ENCODE results near the gene RHOD.

The RHOD gene

DNA sequence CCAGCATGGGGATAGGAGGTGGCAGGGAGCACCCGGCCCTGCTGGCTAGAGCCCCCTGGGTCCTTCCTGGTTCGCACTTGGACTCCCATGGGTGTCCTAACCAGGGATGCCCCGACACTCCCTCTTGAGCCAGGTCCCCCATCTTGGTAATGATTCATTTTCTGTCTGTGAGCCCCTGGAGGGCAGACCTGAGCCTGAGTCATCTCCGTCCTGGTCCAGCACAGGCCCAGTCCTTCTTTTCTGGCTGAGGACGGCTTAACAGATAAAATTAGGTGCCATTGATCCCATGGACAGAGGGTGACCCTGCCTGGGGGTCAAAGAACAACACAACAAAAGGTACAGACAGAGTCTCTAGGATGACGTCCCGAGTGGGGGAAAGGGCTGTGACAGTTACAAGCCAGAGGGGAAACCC lies 3.5 kb downstream of the RHOD start:
- Mint-ChIP-seq H3K27me3 (peaks cover 47% of the 10 kb centered on the region), H3K4me3 (no peak overlapping the region), H3K4me1 (ENCODE audit: low read depth) (peaks cover 10% of the 10 kb centered on the region), H3K27ac (no peak overlapping the region), H3K9me3 (no peaks in the 10 kb centered on the region), H3K36me3 (ENCODE audit: low read depth) (no peaks in the 10 kb centered on the region)
- intact Hi-C loops (cut with micrococcal nuclease), result no loop called here

DNA sequence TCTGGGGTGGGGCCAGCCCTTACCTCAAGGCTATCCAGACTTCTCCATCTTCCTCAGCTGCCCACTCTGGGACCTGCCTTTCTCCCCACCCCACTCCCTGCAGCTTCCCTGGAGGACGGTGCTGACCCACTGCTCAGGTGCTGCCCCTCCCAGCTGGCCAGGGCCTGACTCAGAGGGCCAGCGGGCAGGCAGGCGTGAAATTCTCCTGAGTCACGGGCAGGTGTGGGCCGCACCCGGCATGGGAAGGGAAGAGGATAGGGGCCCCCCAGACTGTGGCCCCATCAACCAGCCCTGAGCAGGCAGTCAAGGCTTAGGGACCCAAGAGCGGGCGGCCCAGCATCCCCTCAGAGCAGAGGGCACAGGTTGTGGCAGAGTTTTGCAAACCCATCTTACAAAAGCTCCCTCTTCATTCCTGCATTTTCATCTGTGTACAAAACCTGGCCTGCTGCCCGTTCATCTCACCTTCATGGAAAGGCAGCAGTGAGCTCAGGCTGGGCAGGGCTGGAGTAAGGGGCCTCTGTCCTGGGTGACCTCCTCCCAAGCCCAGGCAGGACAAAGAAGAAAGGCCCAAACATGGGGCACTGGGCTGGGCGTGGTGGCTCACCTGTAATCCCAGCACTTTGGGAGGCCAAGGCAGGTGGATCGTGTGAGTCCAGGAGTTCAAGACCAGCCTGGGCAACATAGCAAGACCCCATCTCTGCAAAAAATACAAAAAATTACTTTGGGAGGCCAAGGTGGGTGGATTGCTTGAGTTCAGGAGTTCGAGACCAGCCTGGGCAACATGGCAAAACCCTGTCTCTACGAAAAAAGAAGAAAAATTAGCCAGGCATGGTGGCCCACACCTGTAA lies 6.1 kb downstream of the RHOD start:
- intact Hi-C loops (cut with micrococcal nuclease), result no loop called here
- no peaks in the 10 kb centered on the region for H3K4me1 Mint-ChIP-seq (ENCODE audit: low read depth)
- no peaks in the 10 kb centered on the region for H3K9me3 Mint-ChIP-seq
- H3K27ac Mint-ChIP-seq, result no peak overlapping the region
- peaks cover 27% of the 10 kb centered on the region for H3K27me3 Mint-ChIP-seq
- no peaks in the 10 kb centered on the region for H3K36me3 Mint-ChIP-seq (ENCODE audit: low read depth)
- no peak overlapping the region for H3K4me3 Mint-ChIP-seq

DNA sequence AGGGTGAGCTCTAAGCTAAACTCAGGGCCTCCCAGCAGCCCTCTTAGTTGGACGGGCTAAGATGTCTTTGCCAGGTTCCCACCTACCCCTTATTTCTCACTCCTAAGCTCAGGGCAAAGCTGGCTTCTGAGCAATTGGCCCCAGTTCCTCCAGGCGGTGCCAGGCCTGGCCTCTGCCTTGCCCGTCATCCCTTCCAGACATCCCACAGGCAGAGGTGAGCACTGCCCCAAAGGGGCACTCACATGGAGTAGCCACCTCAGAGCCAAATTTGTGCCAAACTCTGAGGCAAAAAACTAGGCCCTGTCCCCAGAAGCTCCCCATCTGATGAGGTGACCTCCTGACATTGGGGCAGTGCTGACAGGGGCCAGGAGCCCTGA lies 9.7 kb downstream of the RHOD start:
- H3K4me3 Mint-ChIP-seq, result no peak overlapping the region
- H3K36me3 Mint-ChIP-seq (ENCODE audit: low read depth), result no peaks in the 10 kb centered on the region
- no peak overlapping the region for H3K27ac Mint-ChIP-seq
- peaks cover 31% of the 10 kb centered on the region for H3K27me3 Mint-ChIP-seq
- H3K4me1 Mint-ChIP-seq (ENCODE audit: low read depth), result peaks cover 2% of the 10 kb centered on the region
- intact Hi-C loops (cut with micrococcal nuclease), result no loop called here
- no peaks in the 10 kb centered on the region for H3K9me3 Mint-ChIP-seq

GRCh38 chr11:67071420-67072284 lies 15.0 kb downstream of the RHOD start:
- Mint-ChIP-seq H3K27ac (peak overlapping the region; percentile 69), H3K27me3 (peaks cover 42% of the 10 kb centered on the region), H3K36me3 (ENCODE audit: low read depth) (no peaks in the 10 kb centered on the region), H3K4me1 (ENCODE audit: low read depth) (peaks cover 40% of the 10 kb centered on the region), H3K4me3 (peak overlapping the region; percentile 64), H3K9me3 (no peaks in the 10 kb centered on the region)
- intact Hi-C loops (cut with micrococcal nuclease), result no loop called here

GRCh38 chr11:67072295-67072694 lies 15.6 kb downstream of the RHOD start:
- intact Hi-C loops (cut with micrococcal nuclease), result no loop called here
- H3K4me1 Mint-ChIP-seq (ENCODE audit: low read depth), result peaks cover 47% of the 10 kb centered on the region
- no peaks in the 10 kb centered on the region for H3K36me3 Mint-ChIP-seq (ENCODE audit: low read depth)
- peaks cover 41% of the 10 kb centered on the region for H3K27me3 Mint-ChIP-seq
- H3K4me3 Mint-ChIP-seq, result no peak overlapping the region
- no peaks in the 10 kb centered on the region for H3K9me3 Mint-ChIP-seq
- H3K27ac Mint-ChIP-seq, result peak overlapping the region; percentile 69

DNA sequence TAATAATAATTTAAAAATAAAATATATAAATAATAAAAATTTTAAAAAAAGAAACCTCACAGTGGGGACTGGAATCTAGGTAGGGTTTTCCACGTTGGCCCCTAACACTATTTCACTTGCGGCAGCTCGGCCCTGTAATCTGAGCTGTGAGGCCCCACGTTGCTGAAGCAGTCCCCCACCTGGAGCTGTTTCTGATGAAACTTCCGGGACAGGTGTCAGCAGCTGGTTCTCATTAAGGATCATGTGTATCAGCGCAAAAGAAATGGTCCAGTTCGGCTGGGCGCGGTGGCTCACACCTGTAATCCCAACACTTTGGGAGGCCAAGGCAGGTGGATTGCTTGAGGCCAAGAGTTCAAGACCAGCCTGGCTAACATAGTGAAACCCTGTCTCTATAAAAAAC lies 17.3 kb downstream of the RHOD start:
- intact Hi-C loops (cut with micrococcal nuclease), result no loop called here
- H3K27ac Mint-ChIP-seq, result peak overlapping the region; percentile 37
- no peaks in the 10 kb centered on the region for H3K9me3 Mint-ChIP-seq
- H3K4me3 Mint-ChIP-seq, result no peak overlapping the region
- H3K27me3 Mint-ChIP-seq, result peaks cover 31% of the 10 kb centered on the region
- H3K36me3 Mint-ChIP-seq (ENCODE audit: low read depth), result no peaks in the 10 kb centered on the region
- H3K4me1 Mint-ChIP-seq (ENCODE audit: low read depth), result peaks cover 63% of the 10 kb centered on the region

DNA sequence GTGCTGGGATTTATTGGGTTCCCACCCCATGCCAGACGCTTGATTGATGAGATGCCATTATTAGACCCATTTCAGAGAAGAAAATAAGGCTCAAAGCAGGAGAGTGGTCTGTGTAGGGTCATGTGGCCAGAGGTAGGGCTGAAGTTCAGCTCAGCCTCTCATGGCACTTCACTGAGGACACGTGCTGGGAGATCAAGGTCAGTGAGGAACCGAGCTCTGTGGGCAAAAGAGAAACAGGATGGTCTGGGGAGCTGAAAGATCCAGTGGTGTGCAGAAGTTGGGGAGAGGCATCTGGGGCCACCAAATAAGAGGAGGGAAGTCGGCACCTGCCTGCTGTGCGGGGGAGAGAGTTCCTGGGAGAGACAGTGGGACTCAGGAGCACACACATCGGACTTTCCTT lies 19.6 kb downstream of the RHOD start:
- intact Hi-C loops (cut with micrococcal nuclease), result no loop called here
- Mint-ChIP-seq H3K27ac (peak overlapping the region; percentile 89), H3K36me3 (ENCODE audit: low read depth) (no peaks in the 10 kb centered on the region), H3K9me3 (no peaks in the 10 kb centered on the region), H3K27me3 (peaks cover 15% of the 10 kb centered on the region), H3K4me3 (no peak overlapping the region), H3K4me1 (ENCODE audit: low read depth) (peaks cover 71% of the 10 kb centered on the region)

GRCh38 chr11:67079065-67079705 lies 22.5 kb downstream of the RHOD start:
- Mint-ChIP-seq H3K27ac (peak overlapping the region; percentile 89), H3K36me3 (ENCODE audit: low read depth) (no peaks in the 10 kb centered on the region), H3K27me3 (peaks cover 25% of the 10 kb centered on the region), H3K4me1 (ENCODE audit: low read depth) (peaks cover 62% of the 10 kb centered on the region), H3K9me3 (no peaks in the 10 kb centered on the region), H3K4me3 (no peak overlapping the region)
- intact Hi-C loops (cut with micrococcal nuclease), result no loop called here

DNA sequence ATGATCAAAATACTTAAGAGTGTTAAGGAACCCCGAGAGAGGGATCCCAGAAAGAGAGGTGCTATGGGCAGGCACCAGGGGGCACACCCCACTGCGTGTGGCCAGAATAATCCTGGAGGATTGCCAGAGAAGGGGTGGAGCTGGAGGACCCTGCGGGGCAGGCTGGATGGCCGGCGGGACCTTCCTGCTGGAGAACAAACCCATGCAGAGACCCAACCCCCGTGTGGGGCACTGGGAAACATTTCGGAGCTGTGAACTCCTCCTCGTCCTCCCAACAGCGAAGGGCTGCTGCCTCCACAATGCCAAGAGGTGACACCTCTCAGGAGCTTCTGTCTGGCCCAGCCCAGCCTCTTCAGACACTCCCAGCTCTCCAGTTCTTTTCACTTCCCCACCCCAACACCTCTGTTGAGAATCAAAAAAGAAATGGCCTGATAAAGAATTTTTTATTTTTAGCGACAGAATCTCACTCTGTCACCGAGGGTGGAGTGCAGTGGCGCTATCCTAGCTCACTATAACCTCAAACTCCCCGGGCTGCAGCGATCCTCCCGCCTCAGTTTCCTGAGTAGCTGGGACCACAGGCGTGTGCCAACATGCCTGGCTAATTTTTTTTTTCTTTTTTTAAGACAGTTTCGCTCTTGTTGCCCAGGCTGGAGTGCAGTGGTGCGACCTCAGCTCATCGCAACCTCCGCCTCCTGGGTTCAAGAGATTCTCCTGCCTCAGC lies 25.6 kb downstream of the RHOD start:
- peaks cover 21% of the 10 kb centered on the region for H3K27me3 Mint-ChIP-seq
- intact Hi-C loops (cut with micrococcal nuclease), result loop anchor here (5.0 kb wide), 2 partner anchors 40 to 85 kb away; no protein-coding TSS in a partner anchor
- H3K4me1 Mint-ChIP-seq (ENCODE audit: low read depth), result peaks cover 38% of the 10 kb centered on the region
- H3K36me3 Mint-ChIP-seq (ENCODE audit: low read depth), result no peaks in the 10 kb centered on the region
- H3K27ac Mint-ChIP-seq, result peak overlapping the region; percentile 46
- no peaks in the 10 kb centered on the region for H3K9me3 Mint-ChIP-seq
- peak overlapping the region; percentile 44 for H3K4me3 Mint-ChIP-seq

GRCh38 chr11:67083786-67084366 lies 27.2 kb downstream of the RHOD start:
- Mint-ChIP-seq H3K9me3 (no peaks in the 10 kb centered on the region), H3K4me1 (ENCODE audit: low read depth) (peaks cover 22% of the 10 kb centered on the region), H3K4me3 (no peak overlapping the region), H3K27me3 (peaks cover 19% of the 10 kb centered on the region), H3K27ac (no peak overlapping the region), H3K36me3 (ENCODE audit: low read depth) (no peaks in the 10 kb centered on the region)
- intact Hi-C loops (cut with micrococcal nuclease), result loop anchor here (5.0 kb wide), 2 partner anchors 38 to 83 kb away; no protein-coding TSS in a partner anchor

DNA sequence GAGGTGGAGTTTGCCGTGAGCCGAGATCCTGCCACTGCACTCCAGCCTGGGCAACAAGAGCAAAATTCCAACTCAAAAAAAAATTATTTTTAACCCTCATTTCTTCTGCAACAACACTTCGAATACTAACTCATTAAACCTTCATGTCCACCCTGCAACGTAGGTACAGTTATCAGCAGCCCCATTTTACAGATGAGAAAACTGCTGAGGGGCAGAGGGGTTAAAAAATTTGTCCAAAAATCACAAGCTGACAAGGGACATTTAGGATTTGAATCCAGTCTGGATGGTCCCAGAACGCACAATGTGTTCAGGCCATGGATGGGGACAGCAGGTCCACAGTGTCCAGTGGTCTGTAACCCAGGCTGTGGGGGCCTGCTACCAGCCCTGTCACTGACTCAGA lies 29.0 kb downstream of the RHOD start:
- H3K27me3 Mint-ChIP-seq, result peaks cover 19% of the 10 kb centered on the region
- H3K4me3 Mint-ChIP-seq, result no peak overlapping the region
- H3K27ac Mint-ChIP-seq, result no peak overlapping the region
- no peaks in the 10 kb centered on the region for H3K9me3 Mint-ChIP-seq
- intact Hi-C loops (cut with micrococcal nuclease), result no loop called here
- no peaks in the 10 kb centered on the region for H3K36me3 Mint-ChIP-seq (ENCODE audit: low read depth)
- H3K4me1 Mint-ChIP-seq (ENCODE audit: low read depth), result peaks cover 15% of the 10 kb centered on the region

DNA sequence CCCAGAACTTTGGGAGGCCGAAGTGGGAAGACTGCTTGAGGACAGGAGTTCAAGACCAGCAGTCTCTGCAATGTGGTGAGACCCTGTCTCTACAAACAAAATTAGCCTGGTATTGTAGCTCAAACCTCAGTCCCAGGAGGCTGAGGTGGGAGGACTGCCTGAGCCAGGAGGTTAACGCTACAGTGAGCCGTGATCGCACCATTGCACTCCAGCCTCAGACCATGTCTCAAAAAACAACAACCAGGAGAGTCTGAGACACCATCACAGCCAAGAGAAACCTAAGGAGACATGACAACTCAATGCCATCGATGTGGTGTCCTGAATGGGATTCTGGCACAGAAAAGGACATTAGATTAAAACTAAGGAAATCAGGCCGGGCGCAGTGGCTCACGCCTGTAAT lies 34.1 kb downstream of the RHOD start:
- peak overlapping the region; percentile 16 for H3K27ac Mint-ChIP-seq

GRCh38 chr11:67095214-67095507 lies 38.5 kb downstream of the RHOD start:
- no peaks in the 10 kb centered on the region for H3K9me3 Mint-ChIP-seq
- intact Hi-C loops (cut with micrococcal nuclease), result no loop called here
- peaks cover 7% of the 10 kb centered on the region for H3K27me3 Mint-ChIP-seq
- H3K36me3 Mint-ChIP-seq (ENCODE audit: low read depth), result no peaks in the 10 kb centered on the region
- H3K27ac Mint-ChIP-seq, result no peak overlapping the region
- peaks cover 12% of the 10 kb centered on the region for H3K4me1 Mint-ChIP-seq (ENCODE audit: low read depth)
- H3K4me3 Mint-ChIP-seq, result no peak overlapping the region

More for the DNA sequence above, 34.1 kb downstream of the RHOD start:
- intact Hi-C loops (cut with micrococcal nuclease), result no loop called here
- no peaks in the 10 kb centered on the region for H3K9me3 Mint-ChIP-seq
- no peak overlapping the region for H3K4me3 Mint-ChIP-seq
- no peaks in the 10 kb centered on the region for H3K36me3 Mint-ChIP-seq (ENCODE audit: low read depth)
- no peaks in the 10 kb centered on the region for H3K4me1 Mint-ChIP-seq (ENCODE audit: low read depth)
- H3K27me3 Mint-ChIP-seq, result peaks cover 7% of the 10 kb centered on the region
